CD4-positive, alpha-beta T cell treated with Interleukin-6 at 100 ng/mL for 8 hours (primary cell): Measurements from ENCODE around the gene RETREG1.
"Not testable (repeated sequence)": the region's sequence is repeated elsewhere in the genome, so short reads cannot be mapped to it uniquely, and the experiment has no call there.

Experiments
- DNase-seq: peaks from one replicate; pipeline ENCODE4 v3.0.0-alpha.2; 2020; ENCODE audit warnings: mixed read lengths, low spot score

RETREG1 gene

GRCh38 chr5:16616536-16617273 is at the start of gene RETREG1:
TSS of gene RETREG1 (minus strand) at chr5:16616997. CDS start at chr5:16616971, 26 bp downstream.
- peak; percentile 85 for DNase-seq

- DNase-seq: no peak
These were observed 49.5 kb upstream of the RETREG1 start for GRCh38 chr5:16666130-16666882.

DNA sequence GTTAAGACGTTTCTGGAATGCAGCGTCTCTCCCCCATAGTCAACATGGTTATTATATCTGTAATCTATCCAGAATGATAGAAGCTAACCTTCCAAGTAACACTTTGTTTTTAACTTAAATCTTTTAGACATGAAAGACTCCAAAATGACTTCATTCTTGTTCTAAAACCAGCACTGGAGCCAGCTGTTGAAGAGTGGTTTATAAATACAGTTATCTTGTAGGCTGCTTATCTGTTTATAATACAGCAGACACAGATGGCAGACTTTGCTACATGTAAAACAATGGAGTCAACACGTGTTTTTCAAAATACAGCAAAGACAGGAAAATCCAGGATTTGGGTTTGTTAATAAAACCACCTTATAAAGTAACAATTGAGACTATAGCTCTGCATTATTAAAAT is 48.8 kb upstream of the RETREG1 start:
- no peak for DNase-seq

GRCh38 chr5:16664368-16664767 is 47.6 kb upstream of the RETREG1 start:
- no peak for DNase-seq

DNA sequence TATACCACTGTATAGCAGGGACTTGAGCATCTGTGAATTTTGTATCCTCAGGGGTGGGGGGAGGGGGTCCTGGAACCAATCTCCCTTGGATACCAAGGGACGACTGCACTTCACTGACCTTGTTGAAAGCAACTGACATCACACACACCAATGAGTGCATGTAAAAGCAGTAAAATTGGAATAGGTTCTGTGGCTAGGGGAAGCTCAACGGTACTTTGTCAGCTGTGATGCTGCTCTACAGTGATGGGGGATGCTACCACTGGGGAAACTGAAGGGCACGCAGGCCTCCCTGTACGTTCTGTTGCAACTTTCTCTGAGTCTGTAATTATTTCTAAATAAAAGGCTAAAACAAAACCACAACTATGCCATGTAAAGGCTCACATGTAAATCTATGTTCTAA is 47.0 kb upstream of the RETREG1 start:
- no peak for DNase-seq

GRCh38 chr5:16661713-16662112 is 44.9 kb upstream of the RETREG1 start:
- no peak for DNase-seq

DNA sequence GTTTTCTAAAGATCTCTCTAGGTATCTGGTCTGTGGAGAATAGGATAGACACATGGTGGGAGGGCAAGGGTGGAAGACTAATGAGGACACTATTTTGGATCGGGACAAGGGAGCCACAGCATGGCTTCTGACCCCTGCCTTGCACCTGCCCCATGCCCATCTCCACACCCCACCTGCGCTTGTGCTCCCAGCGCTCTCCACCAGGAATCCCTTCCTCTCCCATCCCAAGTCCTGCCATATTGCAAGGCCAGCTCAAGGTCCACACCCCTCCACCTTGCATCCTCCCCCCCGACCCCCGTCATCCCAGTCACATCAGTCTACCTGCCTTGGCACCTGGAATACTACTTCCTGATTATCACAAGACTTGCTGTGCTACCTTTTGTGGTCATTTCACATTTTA is 44.2 kb upstream of the RETREG1 start:
- no peak for DNase-seq

DNA sequence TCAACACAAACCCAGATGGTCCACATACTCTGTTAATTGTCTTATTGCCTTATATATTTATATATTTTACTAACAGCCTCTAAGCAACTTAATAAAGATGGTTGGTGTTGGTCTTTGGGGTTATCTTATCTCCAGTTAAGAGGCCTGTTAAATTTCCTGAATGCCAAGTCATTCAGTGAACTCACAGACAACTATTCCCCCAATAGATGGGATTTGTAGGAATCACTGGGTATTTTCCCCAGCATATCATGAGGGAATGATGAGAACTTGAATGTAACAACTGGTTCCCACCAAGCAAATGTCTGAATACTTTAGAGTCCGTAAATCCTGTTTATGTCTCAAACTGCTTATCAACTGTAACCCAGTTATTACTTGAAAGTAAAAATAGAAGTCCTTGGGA is 42.7 kb upstream of the RETREG1 start:
- no peak for DNase-seq

- DNase-seq: no peak
These were observed 39.9 kb upstream of the RETREG1 start for GRCh38 chr5:16656561-16657191.

- no peak for DNase-seq
These were observed 38.0 kb upstream of the RETREG1 start for GRCh38 chr5:16654647-16655334.

DNA sequence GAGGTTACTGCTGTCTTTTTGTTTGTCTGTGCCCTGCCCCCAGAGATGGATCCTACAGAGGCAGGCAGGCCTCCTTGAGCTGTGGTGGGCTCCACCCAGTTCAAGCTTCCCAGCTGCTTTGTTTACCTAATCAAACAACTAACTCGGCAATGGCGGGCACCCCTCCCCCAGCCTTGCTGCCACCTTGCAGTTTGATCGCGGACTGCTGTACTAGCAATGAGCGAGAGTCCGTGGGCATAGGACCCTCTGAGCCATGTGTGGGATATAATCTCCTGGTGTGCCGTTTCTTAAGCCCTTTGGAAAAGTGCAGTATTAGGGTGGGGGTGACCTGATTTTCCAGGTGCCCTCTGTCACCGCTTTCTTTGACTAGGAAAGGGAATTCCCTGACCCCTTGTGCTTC is 31.9 kb upstream of the RETREG1 start:
- DNase-seq: not testable (repeated sequence)

GRCh38 chr5:16644301-16644889 is 27.6 kb upstream of the RETREG1 start:
- no peak for DNase-seq

- no peak for DNase-seq
These were observed 26.1 kb upstream of the RETREG1 start for GRCh38 chr5:16642867-16643266.

GRCh38 chr5:16639206-16639605 is 22.4 kb upstream of the RETREG1 start:
- DNase-seq: no peak

DNA sequence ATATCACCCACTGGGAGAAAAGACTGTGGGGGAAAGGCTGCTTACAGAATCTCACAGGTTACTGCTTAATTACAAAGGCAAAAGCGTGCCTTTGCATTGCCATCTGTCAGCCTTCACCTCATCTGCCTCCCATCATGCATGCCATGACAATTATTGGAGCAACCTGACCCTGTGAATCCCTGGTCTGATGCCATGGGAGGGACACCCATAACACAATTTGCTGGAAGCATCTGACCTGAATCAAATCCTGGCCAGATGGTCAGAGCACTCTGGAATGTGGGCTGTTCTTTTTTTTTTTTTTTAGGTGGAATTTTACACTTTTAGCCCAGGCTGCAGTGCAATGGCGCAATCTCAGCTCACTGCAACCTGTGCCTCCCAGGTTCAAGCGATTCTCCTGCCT is 11.6 kb upstream of the RETREG1 start:
- no peak for DNase-seq

DNA sequence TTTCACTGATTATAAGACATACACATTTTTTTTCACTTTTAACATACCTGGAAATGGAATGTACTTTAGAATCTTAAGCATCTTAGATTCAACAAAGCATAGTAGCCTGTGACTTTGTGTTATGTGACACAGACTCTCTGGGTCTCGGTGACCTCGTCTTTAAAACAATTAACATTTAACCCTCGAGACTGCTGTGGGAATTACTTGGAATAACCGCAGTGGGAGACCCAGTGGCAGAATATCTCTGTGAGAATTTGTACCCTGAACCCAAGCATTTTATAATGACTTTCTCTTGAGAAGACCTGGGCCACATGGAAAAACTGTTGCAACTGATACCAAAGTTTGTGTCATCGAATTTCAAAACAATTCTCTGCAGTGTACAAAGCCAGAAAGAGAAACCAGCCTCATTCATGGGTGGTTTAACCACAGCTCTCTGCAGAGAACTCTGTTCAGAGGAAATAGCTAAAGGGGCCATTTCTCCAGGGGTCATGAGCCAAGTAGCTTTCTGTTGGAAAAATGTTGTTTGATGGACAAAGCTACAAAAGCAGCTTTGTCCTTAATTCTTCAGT is 10.0 kb upstream of the RETREG1 start:
- DNase-seq: peak; percentile 41

- no peak for DNase-seq
These were observed 8.3 kb upstream of the RETREG1 start for GRCh38 chr5:16625096-16625495.

DNA sequence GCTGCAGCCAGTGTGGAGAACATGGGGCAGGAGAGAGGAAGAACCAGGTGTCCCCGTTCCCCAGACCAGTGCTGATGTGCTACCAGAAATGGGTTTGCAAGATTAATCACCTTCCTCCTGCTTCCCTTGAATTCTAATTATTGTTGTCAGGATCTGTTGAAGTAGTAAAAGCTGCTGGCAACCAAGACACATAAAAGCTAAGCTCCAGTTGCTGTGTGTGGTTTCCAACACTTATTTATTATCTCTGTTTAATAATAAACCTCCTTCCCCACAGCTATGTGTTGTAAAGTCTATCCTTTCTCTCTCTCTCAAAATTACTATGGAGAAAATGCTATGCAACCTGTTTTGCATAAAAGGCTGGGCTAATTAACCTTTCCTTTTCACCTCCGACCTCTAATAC is 2.3 kb upstream of the RETREG1 start:
- DNase-seq: no peak

DNA sequence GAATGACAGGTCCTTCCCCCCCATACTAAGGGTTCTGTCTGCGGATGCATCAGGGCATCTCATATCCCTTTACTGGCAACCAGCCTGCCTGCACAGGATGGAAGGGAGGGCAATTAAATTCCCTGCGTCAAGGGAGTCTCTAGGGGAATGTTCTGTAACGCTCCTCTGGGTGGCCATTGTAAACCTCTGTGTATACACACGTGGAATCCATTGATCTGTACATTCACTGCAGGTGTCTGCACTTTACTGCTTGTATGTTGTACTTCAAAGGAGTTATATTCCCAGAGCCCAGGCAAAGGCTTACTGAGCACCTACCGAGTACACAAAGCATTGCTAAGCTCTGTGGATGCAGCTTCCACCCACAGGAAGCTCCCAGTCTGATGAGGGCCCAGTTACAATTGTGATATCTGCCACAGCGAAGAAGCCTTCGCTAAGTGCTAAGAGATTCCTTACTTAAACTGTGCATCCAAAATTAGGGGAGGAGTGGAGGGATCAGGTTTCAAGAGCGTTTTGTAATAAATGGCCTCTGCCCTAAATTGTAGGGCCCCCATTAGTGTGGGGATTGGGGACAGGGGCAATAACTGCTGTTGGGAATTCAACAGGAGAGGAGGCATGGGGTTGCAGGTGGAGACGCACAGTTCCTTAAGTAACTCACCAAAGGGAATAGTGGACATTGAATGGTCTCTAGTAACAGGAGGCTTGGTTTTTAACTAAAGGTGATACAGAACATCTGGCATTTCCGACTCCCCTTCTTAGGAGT is 1.5 kb upstream of the RETREG1 start:
- DNase-seq: no peak

- peak; percentile 58 for DNase-seq
These were observed 624 bp upstream of the RETREG1 start for GRCh38 chr5:16617274-16617968.
